ENCODE measurements around the gene NCOA7.
A peak's percentile ranks its signal among the peaks of the same experiment; 100 is the strongest.
"Not testable (repeated sequence)": the region's sequence is repeated elsewhere in the genome, so short reads cannot be mapped to it uniquely, and the experiment has no call there.

The NCOA7 gene

GRCh38 chr6:125951323-125951722 lies 160.6 kb downstream of the NCOA7 start:
- DNase-seq, result no peak

GRCh38 chr6:125952764-125953501 lies 162.2 kb downstream of the NCOA7 start:
- no peak for DNase-seq

- DNase-seq, result no peak
Observed at GRCh38 chr6:125953502-125953875, 162.7 kb downstream of the NCOA7 start.

- DNase-seq, result no peak
Observed at GRCh38 chr6:125954735-125955339, 164.1 kb downstream of the NCOA7 start.

GRCh38 chr6:125955973-125956372 lies 165.2 kb downstream of the NCOA7 start:
- no peak for DNase-seq

GRCh38 chr6:125956506-125957390 lies 166.0 kb downstream of the NCOA7 start, which contains the start of gene HINT3:
HINT3 (plus strand) TSS chr6:125956770; CDS start chr6:125956978, 208 bp downstream.
- peak; percentile 74 for DNase-seq

GRCh38 chr6:125957391-125957693 lies 166.6 kb downstream of the NCOA7 start:
- no peak for DNase-seq

- no peak for DNase-seq
Observed at GRCh38 chr6:125957845-125958244, 167.1 kb downstream of the NCOA7 start.

- no peak for DNase-seq
Observed at GRCh38 chr6:125959041-125959440, 168.3 kb downstream of the NCOA7 start.

GRCh38 chr6:125961117-125961516 lies 170.4 kb downstream of the NCOA7 start:
- no peak for DNase-seq

- no peak for DNase-seq
Observed at GRCh38 chr6:125962900-125963497, 172.2 kb downstream of the NCOA7 start.

GRCh38 chr6:125963817-125964216 lies 173.1 kb downstream of the NCOA7 start:
- DNase-seq, result no peak

- no peak for DNase-seq
Observed at GRCh38 chr6:125966569-125966968, 175.8 kb downstream of the NCOA7 start.

GRCh38 chr6:125968493-125968892 lies 177.7 kb downstream of the NCOA7 start:
- DNase-seq, result no peak

- DNase-seq, result no peak
Observed at GRCh38 chr6:125970760-125971159, 180.0 kb downstream of the NCOA7 start.

GRCh38 chr6:125972478-125972877 lies 181.7 kb downstream of the NCOA7 start:
- not testable (repeated sequence) for DNase-seq

- no peak for DNase-seq
Observed at GRCh38 chr6:125974214-125974866, 183.6 kb downstream of the NCOA7 start.

- no peak for DNase-seq
Observed at GRCh38 chr6:125979101-125979500, 188.3 kb downstream of the NCOA7 start.
